Mesothelial cell of epicardium (in vitro differentiated cells): ENCODE measurements around the gene TLK1. TPM values are rescaled to one million over a fixed set of nuclear protein-coding genes. Genes with fewer than 3 reads are reported as not detected.

Experiments used
- DNase-seq, 2 experiments: peaks; one replicate each; pipeline ENCODE4 v3.0.0; 2021; ENCODE audit warnings: low spot score in 2 of 2; ENCODE audit not compliant: unreplicated experiment in 2 of 2
- H3K27ac Mint-ChIP-seq: 2 replicates; pipeline ENCODE4 v1.8.0; 2021; ENCODE audit warnings: mixed read lengths
- H3K27me3 Mint-ChIP-seq: 2 replicates; pipeline ENCODE4 v1.8.0; 2021; ENCODE audit warnings: low read depth, mixed read lengths
- H3K36me3 Mint-ChIP-seq: 2 replicates; pipeline ENCODE4 v1.8.0; 2021; ENCODE audit warnings: mixed read lengths
- H3K4me1 Mint-ChIP-seq: 2 replicates; pipeline ENCODE4 v1.8.0; 2021; ENCODE audit warnings: mixed read lengths
- H3K4me3 Mint-ChIP-seq: 2 replicates; pipeline ENCODE4 v1.8.0; 2021; ENCODE audit warnings: mild to moderate bottlenecking, moderate library complexity, mixed read lengths
- H3K9me3 Mint-ChIP-seq: 2 replicates; pipeline ENCODE4 v1.8.0; 2021; ENCODE audit warnings: mixed read lengths
- CTCF ChIP-seq: fragments of 200-600 bp; sonication (generic); IDR thresholded peaks from one replicate; pipeline ENCODE4 v1.5.0; 2021; ENCODE audit warnings: antibody characterized with exemption; ENCODE audit not compliant: unreplicated experiment
- total RNA-seq: library from RNA; stranded (reverse); gene quantifications from 3 replicates; pipeline ENCODE4 v1.2.1, GENCODE V29; 2021

TLK1 gene
- total RNA-seq, 1 donor from 2014 or later, result 72.0 TPM

- no peak overlapping the region for H3K4me3 Mint-ChIP-seq
- peaks cover 18% of the 10 kb centered on the region for H3K9me3 Mint-ChIP-seq
- peaks cover 6% of the 10 kb centered on the region for H3K4me1 Mint-ChIP-seq
- H3K27me3 Mint-ChIP-seq, result no peaks in the 10 kb centered on the region
- no peak for TF ChIP-seq CTCF
- no peak for DNase-seq
- H3K36me3 Mint-ChIP-seq, result peaks cover 31% of the 10 kb centered on the region
- H3K27ac Mint-ChIP-seq, result no peak overlapping the region
Observed at GRCh38 chr2:171109020-171109419, 51.7 kb downstream of the TLK1 start.

GRCh38 chr2:171107803-171108202, 52.9 kb downstream of the TLK1 start:
- Mint-ChIP-seq H3K36me3 (peaks cover 28% of the 10 kb centered on the region), H3K9me3 (peaks cover 18% of the 10 kb centered on the region), H3K4me1 (peaks cover 7% of the 10 kb centered on the region), H3K27me3 (no peaks in the 10 kb centered on the region), H3K4me3 (no peak overlapping the region), H3K27ac (no peak overlapping the region)
- no peak for TF ChIP-seq CTCF
- DNase-seq, result no peak

GRCh38 chr2:171104379-171104778, 56.3 kb downstream of the TLK1 start:
- peaks cover 39% of the 10 kb centered on the region for H3K36me3 Mint-ChIP-seq
- no peak overlapping the region for H3K27ac Mint-ChIP-seq
- H3K4me1 Mint-ChIP-seq, result peaks cover 6% of the 10 kb centered on the region

GRCh38 chr2:171102802-171103201, 57.9 kb downstream of the TLK1 start:
- peaks cover 43% of the 10 kb centered on the region for H3K36me3 Mint-ChIP-seq
- no peaks in the 10 kb centered on the region for H3K27me3 Mint-ChIP-seq
- H3K4me1 Mint-ChIP-seq, result peaks cover 6% of the 10 kb centered on the region
- no peak overlapping the region for H3K4me3 Mint-ChIP-seq
- H3K9me3 Mint-ChIP-seq, result peaks cover 28% of the 10 kb centered on the region
- no peak overlapping the region for H3K27ac Mint-ChIP-seq
- DNase-seq, result no peak
- TF ChIP-seq CTCF, result no peak

More at GRCh38 chr2:171104379-171104778, 56.3 kb downstream of the TLK1 start:
- Mint-ChIP-seq H3K9me3 (peaks cover 20% of the 10 kb centered on the region), H3K4me3 (no peak overlapping the region), H3K27me3 (no peaks in the 10 kb centered on the region)
- DNase-seq, result no peak
- no peak for TF ChIP-seq CTCF

- H3K27ac Mint-ChIP-seq, result no peak overlapping the region
- H3K27me3 Mint-ChIP-seq, result no peaks in the 10 kb centered on the region
- no peak for TF ChIP-seq CTCF
- DNase-seq, result no peak
- H3K36me3 Mint-ChIP-seq, result peaks cover 57% of the 10 kb centered on the region
- peaks cover 43% of the 10 kb centered on the region for H3K9me3 Mint-ChIP-seq
- H3K4me3 Mint-ChIP-seq, result no peak overlapping the region
- H3K4me1 Mint-ChIP-seq, result peaks cover 6% of the 10 kb centered on the region
Observed at GRCh38 chr2:171100370-171100769, 60.3 kb downstream of the TLK1 start.

GRCh38 chr2:171098607-171099006, 62.1 kb downstream of the TLK1 start:
- H3K4me3 Mint-ChIP-seq, result no peak overlapping the region
- H3K27ac Mint-ChIP-seq, result no peak overlapping the region
- no peak for DNase-seq
- no peaks in the 10 kb centered on the region for H3K27me3 Mint-ChIP-seq
- TF ChIP-seq CTCF, result no peak
- H3K9me3 Mint-ChIP-seq, result peaks cover 46% of the 10 kb centered on the region
- H3K4me1 Mint-ChIP-seq, result peaks cover 6% of the 10 kb centered on the region
- H3K36me3 Mint-ChIP-seq, result peaks cover 58% of the 10 kb centered on the region
